Heart right ventricle (tissue), 16 donors: ENCODE data around the gene ZSCAN25. TPM values are rescaled to one million over a fixed set of nuclear protein-coding genes. Genes with fewer than 3 reads are reported as not detected.

Source experiments
- ATAC-seq, 8 donors: fragments of 200-7000 bp; cut with Tn5 transposase; one replicate each; pipeline ENCODE4 v1.9.1; 2020; ENCODE audit warnings: mild to moderate bottlenecking in 8 of 8, moderate library complexity in 8 of 8, moderate number of reproducible peaks in 1 of 8
- DNase-seq, 2 donors: peaks; one replicate each; pipeline ENCODE4 v3.0.0-alpha.2; 2020
- H3K27ac ChIP-seq, 10 donors: fragments of 200-600 bp; sonication (generic) in 2 of 10; one replicate each; pipeline versions ENCODE4 v1.5.0 to v1.8.0; 2020 to 2022; ENCODE audit warnings: mild to moderate bottlenecking in 3 of 10
- H3K27me3 ChIP-seq, 7 donors: fragments of 200-600 bp; one replicate each; pipeline ENCODE4 v1.8.0; 2021 to 2022; ENCODE audit warnings: mild to moderate bottlenecking in 2 of 7
- H3K36me3 ChIP-seq, 9 donors: fragments of 200-600 bp; sonication (generic) in 1 of 9; one replicate each; pipeline versions ENCODE4 v1.5.0 to v1.8.0; 2020 to 2022; ENCODE audit warnings: mild to moderate bottlenecking in 2 of 9
- H3K4me1 ChIP-seq, 9 donors: fragments of 200-600 bp; sonication (generic) in 1 of 9; one replicate each; pipeline versions ENCODE4 v1.5.0 to v1.8.0; 2020 to 2022; ENCODE audit warnings: mild to moderate bottlenecking in 4 of 9
- H3K4me3 ChIP-seq, 10 donors: fragments of 200-600 bp; sonication (generic) in 2 of 10; one replicate each; pipeline versions ENCODE4 v1.5.0 to v1.8.0; 2020 to 2022; ENCODE audit warnings: mild to moderate bottlenecking in 7 of 10, moderate library complexity in 2 of 10
- H3K9me3 ChIP-seq, 11 donors: fragments of 200-600 bp in 10 of 11; sonication (generic) in 2 of 11; one replicate each; pipeline versions ENCODE4 v1.5.0 to v1.8.0; 2013 to 2022; ENCODE audit warnings: mild to moderate bottlenecking in 2 of 11, control low read depth in 1 of 11, moderate library complexity in 1 of 11
- CTCF ChIP-seq, 9 donors: fragments of 200-600 bp; sonication (generic) in 2 of 9; IDR thresholded peaks; one replicate each; pipeline versions ENCODE4 v1.5.0 to v1.8.0; 2021 to 2022; ENCODE audit warnings: antibody characterized with exemption in 9 of 9, mild to moderate bottlenecking in 5 of 9, moderate library complexity in 1 of 9
- WGBS, 2 donors: extraction: QIAGEN DNeasy Blood & Tissue Kit; methylation state at CpG; one replicate each; pipeline ENCODE4 v1.1.7; 2013; ENCODE audit warnings: inconsistent platforms in 1 of 2; 5-methylcytosine and 5-hydroxymethylcytosine counted together
- intact Hi-C, 10 donors: fragments of 100-400 bp; cut with DNase I; formaldehyde crosslinking; loops; one replicate each; pipeline versions ENCODE4 v1.11.1 to v1.14.2; 2022
- polyA plus RNA-seq, 2 donors: library from polyadenylated mRNA; stranded (reverse); fragments of 200-250 nt; gene quantifications; one replicate each; pipeline ENCODE4 v1.2.3, GENCODE V29; 2013
- total RNA-seq, 10 donors: library from RNA; stranded (reverse); fragmentation: NEBNext Ultra II Directional in 3 of 10; extraction: Animal tissue kit (Norgen Biotek cat#: 25700) in 3 of 10; gene quantifications; one replicate each; pipeline versions ENCODE4 v1.2.1 to v1.2.4, GENCODE V29; 2021 to 2023
- donor health status: Arrhythmogenic right ventricular cardiomyopathy.
- donor health status: ischemic (EF 13 %, LVEDD 7.1; RV severe dilation, severe dysfunction).
- donor health status: healthy with polysubstance abuse.
- donor health status: DM: no; HTN: yes; CAD: no.
- donor health status: DM: no; HTN: no; CAD: no.
- donor health status: ischemic (EF 25% LVEDD 6.9; RV normal size, moderate dysfunction).
- donor health status: ischemic (EF 25% LVEDD 5.7; RV mildly dilated, moderate dysfunction).
- donor health status: healthy.
- donor health status: DM: yes; HTN: yes; CAD: no.
- donor health status: Ischemic cardiomyopathy.
- donor health status: ischemic (EF 35%, LVEDD 5.7; RV mildly dilated, moderate dysfunction).
- donor health status: nonischemic (EF 11% LVEDD 7.7; RV severe dilation, severe dysfunction).
- donor health status: DM: yes; HTN: yes; CAD: no.
- donor health status: PGD.
- donor health status: ischemic (EF 29% LVEDD 5.4; RV normal size, mild dysfunction).
- donor health status: nonischemic (EF 23%, LVEDD 6.1; RV moderate dilation, normal function).

Gene ZSCAN25
- total and polyA plus RNA-seq, 12 donors = 2.5 to 10.5 (median 7.5) TPM

GRCh38 chr7:99672573-99672972 lies 55.8 kb downstream of the ZSCAN25 start:
- ATAC-seq = no peak

GRCh38 chr7:99674995-99675742 lies 58.4 kb downstream of the ZSCAN25 start:
- no peaks in the 10 kb centered on the region for H3K9me3 ChIP-seq
- ATAC-seq = no peak
- intact Hi-C loops = no loop called here

More at GRCh38 chr7:99672573-99672972, 55.8 kb downstream of the ZSCAN25 start:
- H3K4me3 ChIP-seq = no peak overlapping the region
- H3K27ac ChIP-seq = no peak overlapping the region
- H3K36me3 ChIP-seq = peaks cover 0 to 4% (median 0%) of the 10 kb centered on the region in 9 donors
- no peaks in the 10 kb centered on the region for H3K4me1 ChIP-seq
- no peak for DNase-seq
- intact Hi-C loops = no loop called here
- no peaks in the 10 kb centered on the region for H3K9me3 ChIP-seq
- H3K27me3 ChIP-seq = no peaks in the 10 kb centered on the region
- no peak for TF ChIP-seq CTCF (IDR thresholded peaks at IDR 0.05)
- WGBS, 2 donors = 90 to 95% methylated on average over 7 of the region's 7 CpGs

GRCh38 chr7:99677013-99677647 lies 60.4 kb downstream of the ZSCAN25 start:
- no peak overlapping the region for H3K4me3 ChIP-seq
- H3K4me1 ChIP-seq = peaks cover 0 to 5% (median 0%) of the 10 kb centered on the region in 9 donors
- intact Hi-C loops = no loop called here
- H3K27me3 ChIP-seq = no peaks in the 10 kb centered on the region
- H3K27ac ChIP-seq = no peak overlapping the region
- WGBS, 2 donors = 80 to 86% methylated on average over 4 of the region's 4 CpGs
- no peaks in the 10 kb centered on the region for H3K36me3 ChIP-seq
- DNase-seq (no peak), ATAC-seq (no peak)
- TF ChIP-seq CTCF (IDR thresholded peaks at IDR 0.05) = no peak
- H3K9me3 ChIP-seq = peaks cover 0 to 9% (median 0%) of the 10 kb centered on the region in 11 donors

More at GRCh38 chr7:99674995-99675742, 58.4 kb downstream of the ZSCAN25 start:
- no peak for TF ChIP-seq CTCF (IDR thresholded peaks at IDR 0.05)
- no peak for DNase-seq
- Histone ChIP-seq H3K36me3 (no peaks in the 10 kb centered on the region), H3K4me1 (peaks cover 0 to 5% (median 0%) of the 10 kb centered on the region in 9 donors), H3K27ac (no peak overlapping the region), H3K4me3 (no peak overlapping the region), H3K27me3 (no peaks in the 10 kb centered on the region)
- WGBS, 2 donors = 77 to 84% methylated on average over 2 of the region's 2 CpGs

- DNase-seq (no peak), ATAC-seq (no peak)
- WGBS, 2 donors = 94 to 95% methylated on average over 2 of the region's 2 CpGs
- Histone ChIP-seq H3K27me3 (no peaks in the 10 kb centered on the region), H3K27ac (no peak overlapping the region), H3K36me3 (no peaks in the 10 kb centered on the region), H3K9me3 (peaks cover 0 to 14% (median 4%) of the 10 kb centered on the region in 11 donors), H3K4me1 (peaks cover 0 to 5% (median 0%) of the 10 kb centered on the region in 9 donors), H3K4me3 (no peak overlapping the region)
- intact Hi-C loops = no loop called here
- no peak for TF ChIP-seq CTCF (IDR thresholded peaks at IDR 0.05)
Measured at GRCh38 chr7:99677648-99678045, 60.9 kb downstream of the ZSCAN25 start.
